SKM-1 (cell line): ENCODE results near the gene STK17B.
A peak's percentile ranks its signal among the peaks of the same experiment; 100 is the strongest.

Experiments
- DNase-seq: peaks from one replicate; lab custom pipeline; 2025; ENCODE audit not compliant: unreplicated experiment; lab: John Stamatoyannopoulos, UW

Gene STK17B

GRCh38 chr2:196159221-196159892, 12.0 kb downstream of the STK17B start:
- no peak for DNase-seq

GRCh38 chr2:196155575-196155974, 15.8 kb downstream of the STK17B start:
- no peak for DNase-seq

- no peak for DNase-seq
These were observed 17.9 kb downstream of the STK17B start for GRCh38 chr2:196153480-196153879.

- DNase-seq = no peak
These were observed 21.4 kb downstream of the STK17B start for GRCh38 chr2:196149948-196150347.

- DNase-seq = no peak
These were observed 22.6 kb downstream of the STK17B start for GRCh38 chr2:196148736-196149135.

GRCh38 chr2:196145256-196145655, 26.1 kb downstream of the STK17B start:
- no peak for DNase-seq

- no peak for DNase-seq
These were observed 26.8 kb downstream of the STK17B start for GRCh38 chr2:196144513-196145126.

GRCh38 chr2:196143730-196144131, 27.6 kb downstream of the STK17B start:
- no peak for DNase-seq

GRCh38 chr2:196142825-196143224, 28.6 kb downstream of the STK17B start:
- DNase-seq = no peak

- DNase-seq = no peak
These were observed 31.2 kb downstream of the STK17B start for GRCh38 chr2:196140213-196140612.

- no peak for DNase-seq
These were observed 34.1 kb downstream of the STK17B start for GRCh38 chr2:196137271-196137670.

GRCh38 chr2:196136151-196136550, 35.2 kb downstream of the STK17B start:
- no peak for DNase-seq

GRCh38 chr2:196131949-196132925, 39.1 kb downstream of the STK17B start:
- DNase-seq = no peak

- DNase-seq = peak; percentile 67
These were observed 39.9 kb downstream of the STK17B start for GRCh38 chr2:196131384-196131937.

GRCh38 chr2:196130039-196130825, 41.1 kb downstream of the STK17B start:
- no peak for DNase-seq

- DNase-seq = no peak
These were observed 42.6 kb downstream of the STK17B start for GRCh38 chr2:196128749-196129148.

- DNase-seq = no peak
These were observed 45.8 kb downstream of the STK17B start for GRCh38 chr2:196125596-196125995.

GRCh38 chr2:196123679-196124373, 47.6 kb downstream of the STK17B start:
- DNase-seq = no peak

GRCh38 chr2:196119926-196120325, 51.5 kb downstream of the STK17B start:
- no peak for DNase-seq

- DNase-seq = no peak
These were observed 54.1 kb downstream of the STK17B start for GRCh38 chr2:196117214-196117705.
